Coronary artery (tissue), 2 donors: Measurements from ENCODE around the gene ZNF385B.

Source experiments
- DNase-seq: peaks from one replicate; pipeline ENCODE4 v3.0.0-alpha.2; 2017; ENCODE audit warnings: low spot score
- H3K27ac ChIP-seq, 2 donors: fragments of 200-600 bp; sonication (generic); one replicate each; pipeline ENCODE4 v1.5.1; 2016 to 2019
- H3K4me3 ChIP-seq: fragments of 200-600 bp; sonication (generic); 2 replicates; pipeline ENCODE4 v1.5.1; 2016; ENCODE audit warnings: mild to moderate bottlenecking, moderate library complexity
- CTCF ChIP-seq: fragments of 200-600 bp; sonication (generic); IDR thresholded peaks from one replicate; pipeline ENCODE4 v1.5.1; 2019; ENCODE audit warnings: antibody characterized with exemption

The ZNF385B gene

GRCh38 chr2:179805001-179805400 lies 56.4 kb downstream of the ZNF385B start:
- TF ChIP-seq CTCF: no peak
- no peak for DNase-seq
- no peak overlapping the region for H3K4me3 ChIP-seq
- no peak overlapping the region for H3K27ac ChIP-seq

- DNase-seq: no peak
- Histone ChIP-seq H3K4me3 (no peak overlapping the region), H3K27ac (no peak overlapping the region)
- no peak for TF ChIP-seq CTCF
Measured at GRCh38 chr2:179804206-179804605, 57.2 kb downstream of the ZNF385B start.

- no peak overlapping the region for H3K27ac ChIP-seq
- H3K4me3 ChIP-seq: no peak overlapping the region
- no peak for DNase-seq
- no peak for TF ChIP-seq CTCF
Measured at GRCh38 chr2:179802051-179802882, 59.1 kb downstream of the ZNF385B start.

GRCh38 chr2:179800776-179801175 lies 60.6 kb downstream of the ZNF385B start:
- TF ChIP-seq CTCF: no peak
- H3K27ac ChIP-seq: no peak overlapping the region
- no peak for DNase-seq
- H3K4me3 ChIP-seq: no peak overlapping the region

GRCh38 chr2:179796213-179797007 lies 65.0 kb downstream of the ZNF385B start:
- no peak for TF ChIP-seq CTCF
- H3K27ac ChIP-seq: no peak overlapping the region

GRCh38 chr2:179793902-179794301 lies 67.5 kb downstream of the ZNF385B start:
- no peak overlapping the region for H3K27ac ChIP-seq
- DNase-seq: no peak
- no peak overlapping the region for H3K4me3 ChIP-seq
- no peak for TF ChIP-seq CTCF

More at GRCh38 chr2:179796213-179797007, 65.0 kb downstream of the ZNF385B start:
- no peak for DNase-seq
- no peak overlapping the region for H3K4me3 ChIP-seq
